Measurements from ENCODE around the gene SNW1.

GRCh38 chr14:77763316-77763715 is 2.4 kb upstream of the SNW1 start:
- no peak for TF ChIP-seq CTCF (IDR thresholded peaks at IDR 0.05)
- TF ChIP-seq POLR2AphosphoS5 (IDR thresholded peaks at IDR 0.05) = no peak
- TF ChIP-seq POLR2A (IDR thresholded peaks at IDR 0.05; ENCODE audit: low read depth) = no peak

All from esophagus muscularis mucosa (tissue), 3 donors.